Nephron progenitor cell (in vitro differentiated cells): ENCODE results near the gene KIAA1328.

Experiments used
- DNase-seq: peaks from one replicate; pipeline ENCODE4 v3.0.0; 2021
- H3K27ac Mint-ChIP-seq: 2 replicates; pipeline ENCODE4 v1.8.0; 2021; ENCODE audit warnings: mild to moderate bottlenecking, moderate library complexity, mixed read lengths
- H3K27me3 Mint-ChIP-seq: 2 replicates; pipeline ENCODE4 v1.8.0; 2021; ENCODE audit warnings: mild to moderate bottlenecking, low read depth, mixed read lengths; ENCODE audit not compliant: poor library complexity
- H3K36me3 Mint-ChIP-seq: 2 replicates; pipeline ENCODE4 v1.8.0; 2021; ENCODE audit warnings: low read depth, mixed read lengths
- H3K4me1 Mint-ChIP-seq: 2 replicates; pipeline ENCODE4 v1.8.0; 2021; ENCODE audit warnings: mixed read lengths
- H3K4me3 Mint-ChIP-seq: 2 replicates; pipeline ENCODE4 v1.8.0; 2021; ENCODE audit warnings: mild to moderate bottlenecking, moderate library complexity, mixed read lengths
- H3K9me3 Mint-ChIP-seq: 2 replicates; pipeline ENCODE4 v1.8.0; 2021; ENCODE audit warnings: mild to moderate bottlenecking, moderate library complexity, mixed read lengths
- CTCF ChIP-seq: fragments of 200-600 bp; sonication (generic); IDR thresholded peaks from 2 replicates; pipeline ENCODE4 v1.5.0; 2021; ENCODE audit warnings: antibody characterized with exemption

Gene KIAA1328

GRCh38 chr18:36885981-36886380 lies 57.1 kb downstream of the KIAA1328 start:
- peaks cover 13% of the 10 kb centered on the region for H3K36me3 Mint-ChIP-seq
- H3K4me1 Mint-ChIP-seq, result no peaks in the 10 kb centered on the region
- no peaks in the 10 kb centered on the region for H3K9me3 Mint-ChIP-seq
- DNase-seq, result no peak
- H3K4me3 Mint-ChIP-seq, result no peak overlapping the region
- no peak for TF ChIP-seq CTCF
- peaks cover 2% of the 10 kb centered on the region for H3K27me3 Mint-ChIP-seq
- H3K27ac Mint-ChIP-seq, result no peak overlapping the region

- DNase-seq, result no peak
- no peaks in the 10 kb centered on the region for H3K4me1 Mint-ChIP-seq
- TF ChIP-seq CTCF, result no peak
- H3K27ac Mint-ChIP-seq, result no peak overlapping the region
- H3K36me3 Mint-ChIP-seq, result peaks cover 6% of the 10 kb centered on the region
- H3K27me3 Mint-ChIP-seq, result peaks cover 8% of the 10 kb centered on the region
- H3K4me3 Mint-ChIP-seq, result no peak overlapping the region
- no peaks in the 10 kb centered on the region for H3K9me3 Mint-ChIP-seq
Observed at GRCh38 chr18:36887114-36887513, 58.2 kb downstream of the KIAA1328 start.

GRCh38 chr18:36887864-36888263 lies 58.9 kb downstream of the KIAA1328 start:
- no peak for TF ChIP-seq CTCF
- peaks cover 8% of the 10 kb centered on the region for H3K27me3 Mint-ChIP-seq
- no peaks in the 10 kb centered on the region for H3K4me1 Mint-ChIP-seq
- no peaks in the 10 kb centered on the region for H3K9me3 Mint-ChIP-seq
- H3K4me3 Mint-ChIP-seq, result no peak overlapping the region
- peaks cover 6% of the 10 kb centered on the region for H3K36me3 Mint-ChIP-seq
- H3K27ac Mint-ChIP-seq, result no peak overlapping the region
- DNase-seq, result no peak

- Mint-ChIP-seq H3K27me3 (peaks cover 11% of the 10 kb centered on the region), H3K4me1 (no peaks in the 10 kb centered on the region), H3K9me3 (no peaks in the 10 kb centered on the region), H3K36me3 (peaks cover 6% of the 10 kb centered on the region), H3K4me3 (no peak overlapping the region), H3K27ac (no peak overlapping the region)
- TF ChIP-seq CTCF, result no peak
- DNase-seq, result no peak
Observed at GRCh38 chr18:36888778-36889177, 59.9 kb downstream of the KIAA1328 start.

- Mint-ChIP-seq H3K27ac (no peak overlapping the region), H3K36me3 (peaks cover 6% of the 10 kb centered on the region), H3K27me3 (peaks cover 11% of the 10 kb centered on the region), H3K9me3 (no peaks in the 10 kb centered on the region), H3K4me1 (peaks cover 3% of the 10 kb centered on the region), H3K4me3 (no peak overlapping the region)
- DNase-seq, result no peak
- TF ChIP-seq CTCF, result no peak
Observed at GRCh38 chr18:36889321-36889720, 60.4 kb downstream of the KIAA1328 start.

GRCh38 chr18:36889742-36890141 lies 60.8 kb downstream of the KIAA1328 start:
- DNase-seq, result no peak
- Mint-ChIP-seq H3K4me3 (no peak overlapping the region), H3K4me1 (peaks cover 5% of the 10 kb centered on the region), H3K27me3 (peaks cover 11% of the 10 kb centered on the region), H3K36me3 (peaks cover 6% of the 10 kb centered on the region), H3K9me3 (no peaks in the 10 kb centered on the region), H3K27ac (no peak overlapping the region)
- TF ChIP-seq CTCF, result no peak
